GM12892 (cell line): ENCODE data around the gene NAALADL2.
"Not testable (repeated sequence)": the region's sequence is repeated elsewhere in the genome, so short reads cannot be mapped to it uniquely, and the experiment has no call there.

ENCODE experiments used
- DNase-seq: peaks from one replicate; pipeline ENCODE4 v3.0.0; 2011; ENCODE audit not compliant: insufficient read length
- FAIRE-seq: peaks from 2 replicates; lab custom pipeline; 2011; peaks lifted over from hg19 to GRCh38; lab: Jason Lieb, UNC
- POLR2A ChIP-seq: IDR thresholded peaks from 2 replicates; pipeline ENCODE4 v1.6.1; 2011; ENCODE audit warnings: low read depth, low read length, control low read depth
- POLR2AphosphoS5 ChIP-seq: IDR thresholded peaks from 2 replicates; pipeline ENCODE4 v1.6.1; 2011; ENCODE audit warnings: low read depth, low read length, control low read depth
- TAF1 ChIP-seq: IDR thresholded peaks from 2 replicates; pipeline ENCODE4 v1.6.1; 2011; ENCODE audit warnings: low read depth, mild to moderate bottlenecking, control low read depth, low read length, borderline replicate concordance

NAALADL2 gene

DNA sequence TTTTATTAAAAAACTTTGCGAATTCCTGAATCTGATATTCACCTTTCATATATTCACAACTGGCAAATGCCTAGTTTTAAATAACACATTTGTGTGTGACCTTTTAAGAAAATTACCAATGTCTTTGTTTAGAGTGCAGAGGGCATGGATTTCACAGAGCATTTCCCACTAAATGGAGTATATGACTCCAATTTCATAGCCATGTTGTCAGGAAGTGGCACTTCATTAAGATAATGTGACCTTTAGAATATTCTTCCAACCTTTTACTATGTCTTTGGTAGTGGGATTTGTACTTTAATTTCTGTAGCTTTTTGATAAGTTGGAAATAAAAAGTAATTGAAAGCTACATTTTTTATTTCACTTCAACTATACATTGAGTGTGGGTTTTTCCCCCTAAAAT is 188.7 kb downstream of the NAALADL2 start:
- no peak for TF ChIP-seq POLR2A
- no peak for TF ChIP-seq TAF1
- TF ChIP-seq POLR2AphosphoS5, result no peak
- DNase-seq, result no peak
- FAIRE-seq, result no peak

DNA sequence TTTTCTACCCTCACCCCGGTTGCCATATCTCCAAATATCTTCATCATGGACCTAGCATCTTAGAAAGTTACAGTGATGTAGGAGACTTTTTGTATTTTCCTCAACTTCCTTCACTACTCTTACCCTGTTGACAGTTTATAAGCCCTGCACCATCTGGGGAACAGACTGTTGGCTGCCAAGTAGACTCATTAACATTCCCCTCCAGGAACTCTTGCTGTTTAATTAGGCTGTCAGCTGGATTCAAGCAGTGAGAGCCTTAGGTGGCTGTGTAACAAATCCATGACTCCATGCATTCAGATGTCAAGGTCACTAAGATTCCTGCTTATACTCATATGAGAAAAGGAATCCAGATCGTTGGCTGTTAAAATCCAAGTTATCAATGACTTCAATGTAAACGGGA is 198.3 kb downstream of the NAALADL2 start:
- FAIRE-seq, result no peak
- DNase-seq, result no peak
- TF ChIP-seq POLR2AphosphoS5 (no peak), POLR2A (no peak), TAF1 (no peak)

DNA sequence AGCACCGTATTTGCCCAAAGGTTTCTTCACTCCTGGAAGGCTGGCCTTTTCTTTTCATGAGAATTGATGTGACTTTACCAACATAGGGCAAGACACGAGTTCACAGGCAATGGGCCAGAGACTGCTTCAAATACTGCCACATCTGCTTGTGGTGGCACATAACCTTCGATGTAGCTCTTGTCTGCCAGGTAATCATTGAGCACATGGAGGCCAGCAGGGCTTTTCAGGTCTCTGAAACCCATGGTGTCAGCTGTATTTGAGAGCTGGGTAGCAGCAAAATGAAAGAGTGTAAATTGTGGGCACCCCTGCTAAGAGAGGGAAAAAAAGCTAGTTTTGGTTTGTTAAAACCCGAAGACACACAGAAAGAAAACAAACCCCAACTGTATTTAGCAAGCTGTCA is 200.7 kb downstream of the NAALADL2 start:
- DNase-seq, result no peak
- TF ChIP-seq POLR2A (no peak), POLR2AphosphoS5 (no peak), TAF1 (no peak)
- no peak for FAIRE-seq

DNA sequence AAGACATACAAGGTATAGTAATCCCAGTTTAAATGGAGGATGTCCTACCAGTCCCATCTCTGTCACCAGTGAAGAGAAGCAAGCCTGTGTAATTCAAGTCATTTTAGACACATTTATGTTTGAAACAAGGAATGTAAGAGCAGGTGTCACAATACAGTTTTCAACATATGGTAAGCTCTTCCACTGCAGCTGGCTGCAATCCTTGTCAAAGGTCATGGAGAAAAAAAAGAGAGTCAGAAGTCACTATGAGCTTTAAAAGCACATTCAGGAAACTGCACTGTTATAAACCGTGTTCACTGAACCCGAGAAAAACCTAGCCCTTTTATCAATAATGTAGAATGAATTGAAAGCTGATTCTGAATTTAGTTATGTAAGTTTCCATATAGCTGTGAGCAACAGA is 206.4 kb downstream of the NAALADL2 start:
- TF ChIP-seq POLR2A (no peak), POLR2AphosphoS5 (no peak), TAF1 (no peak)
- no peak for FAIRE-seq
- DNase-seq, result no peak

DNA sequence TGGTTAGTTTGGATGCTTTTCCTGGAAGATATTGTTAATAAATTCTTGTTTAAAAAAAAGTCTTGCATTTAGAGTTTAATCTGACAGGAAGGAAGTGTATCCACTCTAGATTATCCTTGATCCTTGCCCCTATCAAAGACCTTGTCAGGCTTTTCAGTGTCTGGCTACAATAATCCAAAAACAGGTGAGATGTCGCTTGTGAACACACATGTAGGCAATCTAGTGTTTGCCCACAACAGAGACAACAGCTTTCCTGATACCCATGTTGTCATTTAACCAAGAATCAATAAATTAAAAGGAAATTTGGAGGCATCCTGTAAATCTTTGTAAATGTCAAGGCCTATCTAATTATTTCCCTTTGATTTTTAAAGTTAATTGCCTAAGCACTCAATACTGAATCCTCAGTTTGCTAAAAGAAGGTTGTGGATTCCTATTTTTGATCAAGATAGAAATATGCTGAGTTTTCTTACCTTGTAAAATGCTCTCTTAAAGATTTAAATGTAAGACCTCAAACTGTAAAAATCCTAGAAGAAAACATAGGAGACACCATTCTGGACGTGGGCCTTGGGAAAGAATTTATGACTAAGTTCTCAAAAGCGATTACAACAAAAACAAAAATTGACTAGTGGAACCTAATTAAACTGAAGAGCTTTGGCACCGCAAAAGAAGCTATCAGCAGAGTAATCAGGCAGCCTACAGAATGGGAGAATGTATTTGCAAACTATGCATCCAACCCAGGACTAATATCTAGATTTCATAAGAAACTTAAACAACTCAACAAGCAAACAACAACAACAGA is 207.7 kb downstream of the NAALADL2 start:
- no peak for FAIRE-seq
- no peak for DNase-seq
- TF ChIP-seq TAF1, result no peak
- TF ChIP-seq POLR2A, result no peak
- TF ChIP-seq POLR2AphosphoS5, result no peak

DNA sequence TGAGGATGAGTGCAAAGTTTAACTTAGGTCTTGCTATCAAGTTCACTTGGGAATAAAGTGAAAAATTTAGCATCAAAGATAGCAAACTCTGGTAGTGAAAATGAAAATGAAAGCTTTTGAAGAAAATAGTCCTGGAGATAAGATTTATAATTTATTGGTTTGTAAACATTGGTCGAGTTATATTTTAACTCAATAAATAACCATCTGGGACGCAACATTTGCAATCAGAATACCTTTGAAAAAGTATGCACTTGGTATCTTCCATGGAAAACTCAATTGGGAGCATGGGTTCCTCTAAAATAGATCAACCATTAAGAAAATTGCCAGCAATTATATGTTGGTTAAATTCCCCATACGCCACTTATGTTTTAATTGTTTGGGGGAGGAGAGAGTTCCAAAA is 209.5 kb downstream of the NAALADL2 start:
- TF ChIP-seq POLR2A (no peak), POLR2AphosphoS5 (no peak), TAF1 (no peak)
- DNase-seq (no peak), FAIRE-seq (no peak)

DNA sequence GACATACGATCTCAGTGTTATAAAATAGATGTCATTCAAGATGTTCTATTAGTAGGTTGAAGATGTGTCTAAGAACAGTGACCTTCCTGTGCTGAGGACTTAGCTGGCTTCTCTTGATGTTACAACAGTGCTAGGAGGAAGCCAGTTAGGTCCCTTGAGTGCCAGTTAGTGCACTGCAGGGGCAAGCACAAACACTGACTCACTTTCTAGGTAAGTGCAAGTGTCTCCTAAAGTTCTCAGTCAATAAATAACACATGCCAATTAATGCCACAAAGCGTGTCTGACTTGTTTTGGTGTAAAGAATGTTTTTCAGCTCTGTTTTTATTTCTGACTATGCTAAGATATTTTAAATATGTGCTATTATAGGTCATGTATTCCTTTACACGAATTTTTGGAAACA is 211.8 kb downstream of the NAALADL2 start:
- DNase-seq (no peak), FAIRE-seq (no peak)
- TF ChIP-seq POLR2A, result no peak
- no peak for TF ChIP-seq POLR2AphosphoS5
- TF ChIP-seq TAF1, result no peak

DNA sequence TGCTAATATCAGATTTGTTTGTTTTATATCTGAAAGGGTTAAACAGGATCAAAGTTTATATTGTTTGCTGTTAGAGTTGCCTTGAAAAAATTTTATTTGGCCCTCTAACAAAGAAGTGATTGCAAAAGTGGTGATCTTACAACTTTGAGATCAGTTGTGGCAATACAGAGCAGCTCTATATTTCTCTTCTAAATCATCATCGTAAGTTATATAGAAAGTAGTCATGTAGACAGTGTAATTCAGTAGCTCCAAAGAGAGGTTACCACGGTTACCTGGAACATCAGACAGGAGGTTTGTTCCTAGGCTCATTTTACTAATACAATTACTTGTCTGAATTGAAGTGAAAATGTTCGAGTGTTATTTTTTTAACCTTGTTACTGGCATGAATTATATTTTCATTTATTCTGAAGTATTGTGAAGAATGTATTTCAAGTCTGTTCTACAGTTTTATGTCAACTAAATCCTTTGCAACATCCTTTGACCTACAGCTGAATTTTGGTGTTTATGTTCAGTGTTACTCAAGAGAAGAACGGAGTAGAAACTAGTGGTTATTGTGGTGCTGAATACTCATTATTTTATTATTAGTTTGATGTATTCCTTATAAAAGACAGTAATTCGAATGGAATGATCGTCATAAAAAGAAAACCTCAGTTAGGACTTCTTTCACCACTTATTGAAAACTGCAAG is 214.2 kb downstream of the NAALADL2 start:
- no peak for FAIRE-seq
- no peak for DNase-seq
- TF ChIP-seq TAF1 (no peak), POLR2AphosphoS5 (no peak), POLR2A (no peak)

DNA sequence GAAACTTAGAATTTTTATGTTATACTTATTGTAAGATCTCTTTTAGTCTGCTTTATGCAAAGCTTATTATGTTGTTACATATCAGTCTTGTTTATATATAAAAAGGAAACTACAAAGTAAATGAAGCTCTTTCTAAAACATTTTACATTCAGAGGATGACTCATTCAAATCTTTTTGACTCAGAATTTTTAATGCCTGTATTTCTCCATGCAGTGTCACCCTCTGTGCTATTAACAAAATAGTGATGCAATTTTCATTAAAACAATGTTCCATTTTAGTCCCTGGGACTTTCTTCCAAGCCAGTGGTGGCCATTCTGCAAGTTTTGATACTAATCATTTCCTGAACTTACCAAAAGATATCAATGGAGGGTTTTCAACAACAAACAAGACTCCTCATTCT is 216.1 kb downstream of the NAALADL2 start:
- no peak for TF ChIP-seq POLR2A
- TF ChIP-seq TAF1, result no peak
- no peak for TF ChIP-seq POLR2AphosphoS5
- FAIRE-seq (no peak), DNase-seq (no peak)

DNA sequence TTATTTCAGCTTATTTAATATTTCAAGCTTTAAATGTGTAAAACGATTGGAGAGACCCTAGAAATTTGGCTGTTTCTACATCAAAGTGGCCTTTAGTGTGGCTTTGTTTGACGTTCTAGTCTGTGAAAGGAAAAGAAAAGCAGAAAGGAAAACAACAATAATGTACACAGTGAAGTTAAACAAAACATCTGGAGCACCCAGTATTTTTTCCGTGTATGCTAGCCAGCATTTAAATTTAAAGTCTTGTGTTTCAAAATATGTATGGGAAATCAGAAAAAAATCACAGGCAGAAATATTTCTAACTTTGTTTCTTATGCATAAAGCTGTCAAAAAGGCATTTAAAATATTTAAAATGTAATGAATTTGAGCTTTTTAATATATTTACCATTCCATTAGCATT is 218.1 kb downstream of the NAALADL2 start:
- TF ChIP-seq TAF1 (no peak), POLR2A (no peak), POLR2AphosphoS5 (no peak)
- FAIRE-seq, result no peak

DNA sequence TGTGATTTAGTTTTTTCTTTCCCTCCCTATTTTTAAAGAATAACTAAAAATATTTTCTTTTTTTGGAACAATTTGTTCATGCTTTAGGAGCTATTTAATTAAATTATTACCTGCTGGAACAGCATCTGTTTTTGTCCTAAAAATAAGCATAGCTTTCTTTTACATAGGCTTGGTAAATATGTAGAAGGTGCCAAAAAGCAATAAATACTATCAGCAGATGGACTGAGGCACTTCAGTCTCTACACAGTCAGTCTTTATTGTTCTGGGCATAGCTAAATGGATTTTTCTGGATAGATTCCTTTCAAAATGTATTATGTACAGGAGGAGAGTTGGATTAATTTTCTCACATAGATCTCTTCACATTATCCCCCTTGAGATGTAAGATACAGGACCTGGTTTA is 223.5 kb downstream of the NAALADL2 start:
- TF ChIP-seq POLR2A (no peak), POLR2AphosphoS5 (no peak), TAF1 (no peak)
- FAIRE-seq (no peak), DNase-seq (no peak)

More for the DNA sequence above, 218.1 kb downstream of the NAALADL2 start:
- no peak for DNase-seq

DNA sequence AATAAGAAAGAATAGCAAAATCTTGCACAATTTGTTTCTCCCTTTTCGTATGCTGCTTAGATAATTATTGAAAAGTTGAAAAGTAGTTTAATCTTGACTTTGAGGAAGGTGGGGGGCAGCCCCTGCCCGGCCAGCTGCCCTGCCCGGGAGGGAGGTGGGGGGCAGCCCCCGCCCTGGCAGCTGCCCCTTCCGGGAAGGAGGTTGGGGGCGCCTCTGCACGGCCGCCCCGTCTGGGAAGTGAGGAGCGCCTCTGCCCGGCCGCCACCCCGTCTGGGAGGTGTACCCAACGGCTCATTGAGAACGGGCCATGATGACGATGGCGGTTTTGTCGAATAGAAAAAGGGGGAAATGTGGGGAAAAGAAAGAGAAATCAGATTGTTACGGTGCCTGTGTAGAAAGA is 228.0 kb downstream of the NAALADL2 start:
- FAIRE-seq, result not testable (repeated sequence)

More for the DNA sequence above, 228.0 kb downstream of the NAALADL2 start:
- not testable (repeated sequence) for DNase-seq
